ENCODE results near the gene ZC3H8.
"Not testable (repeated sequence)": the region's sequence is repeated elsewhere in the genome, so short reads cannot be mapped to it uniquely, and the experiment has no call there.

Gene ZC3H8

GRCh38 chr2:112259509-112260294, 4.9 kb upstream of the ZC3H8 start:
- peak; percentile 43 for DNase-seq

- DNase-seq, result no peak
Measured at GRCh38 chr2:112257575-112257974, 2.7 kb upstream of the ZC3H8 start.

GRCh38 chr2:112256654-112257053, 1.8 kb upstream of the ZC3H8 start:
- DNase-seq, result no peak

GRCh38 chr2:112255875-112256274, 1.0 kb upstream of the ZC3H8 start:
- no peak for DNase-seq

- DNase-seq, result no peak
Measured at GRCh38 chr2:112253261-112253815, 1.5 kb downstream of the ZC3H8 start.

- no peak for DNase-seq
Measured at GRCh38 chr2:112251271-112251670, 3.6 kb downstream of the ZC3H8 start.

GRCh38 chr2:112244854-112245253, 10.0 kb downstream of the ZC3H8 start:
- no peak for DNase-seq

- no peak for DNase-seq
Measured at GRCh38 chr2:112243233-112243632, 11.6 kb downstream of the ZC3H8 start.

- DNase-seq, result no peak
Measured at GRCh38 chr2:112242384-112242783, 12.5 kb downstream of the ZC3H8 start.

- DNase-seq, result no peak
Measured at GRCh38 chr2:112239862-112240261, 15.0 kb downstream of the ZC3H8 start.

GRCh38 chr2:112230371-112230770, 24.5 kb downstream of the ZC3H8 start:
- no peak for DNase-seq

- DNase-seq, result no peak
Measured at GRCh38 chr2:112229348-112229747, 25.5 kb downstream of the ZC3H8 start.

GRCh38 chr2:112220831-112221230, 34.0 kb downstream of the ZC3H8 start:
- DNase-seq, result no peak

GRCh38 chr2:112220186-112220585, 34.7 kb downstream of the ZC3H8 start:
- no peak for DNase-seq

- DNase-seq, result no peak
Measured at GRCh38 chr2:112217854-112218253, 37.0 kb downstream of the ZC3H8 start.

- DNase-seq, result no peak
Measured at GRCh38 chr2:112216167-112216566, 38.7 kb downstream of the ZC3H8 start.

GRCh38 chr2:112207905-112208304, 46.9 kb downstream of the ZC3H8 start:
- DNase-seq, result not testable (repeated sequence)

- no peak for DNase-seq
Measured at GRCh38 chr2:112204411-112204810, 50.4 kb downstream of the ZC3H8 start.

- DNase-seq, result no peak
Measured at GRCh38 chr2:112201696-112202430, 53.0 kb downstream of the ZC3H8 start.

- no peak for DNase-seq
Measured at GRCh38 chr2:112199188-112199587, 55.7 kb downstream of the ZC3H8 start.

GRCh38 chr2:112198780-112199179, 56.1 kb downstream of the ZC3H8 start:
- DNase-seq, result no peak

- no peak for DNase-seq
Measured at GRCh38 chr2:112197868-112198267, 57.0 kb downstream of the ZC3H8 start.

GRCh38 chr2:112195950-112196349, 58.9 kb downstream of the ZC3H8 start:
- no peak for DNase-seq

- DNase-seq, result no peak
Measured at GRCh38 chr2:112195167-112195766, 59.6 kb downstream of the ZC3H8 start.

All from NCI-H1048 (cell line).